ENCODE data around the gene FOLH1.
"Not testable (repeated sequence)": the region's sequence is repeated elsewhere in the genome, so short reads cannot be mapped to it uniquely, and the experiment has no call there.

- not testable (repeated sequence) for TF ChIP-seq CTCF (optimal IDR thresholded peaks at IDR 0.05 in 1 of 3, IDR thresholded peaks at IDR 0.05 in 1 of 3, conservative IDR thresholded peaks at IDR 0.05 in 1 of 3; ENCODE audit: extremely low read depth in 1 of 3, insufficient read depth in 2 of 3, low read length in 3 of 3); EZH2 (IDR thresholded peaks at IDR 0.05; ENCODE audit: low read length)
These were observed 23.3 kb upstream of the FOLH1 start for GRCh38 chr11:49231725-49232124.
